Central memory CD8-positive, alpha-beta T cell (primary cell): ENCODE measurements around the gene DXO.
"Not testable (repeated sequence)": the region's sequence is repeated elsewhere in the genome, so short reads cannot be mapped to it uniquely, and the experiment has no call there.

Experiments used
- ATAC-seq: fragments of 150-1000 bp; cut with Tn5 transposase; replicated peaks from 2 replicates; pipeline ENCODE4 v1.10.0; 2022; ENCODE audit warnings: mild to moderate bottlenecking, moderate FRiP score, moderate number of reproducible peaks; ENCODE audit not compliant: poor library complexity, severe bottlenecking; ENCODE audit errors: extremely low read depth
- DNase-seq, 2 donors: peaks; one replicate each; pipeline ENCODE4 v3.0.0; 2021; ENCODE audit warnings: low spot score in 2 of 2
- H3K27ac Mint-ChIP-seq: one replicate; pipeline ENCODE4 v1.8.0; 2022; ENCODE audit warnings: low read depth, mild to moderate bottlenecking, moderate library complexity, mixed read lengths
- H3K27me3 Mint-ChIP-seq: one replicate; pipeline ENCODE4 v1.8.0; 2022; ENCODE audit warnings: mixed read lengths
- H3K36me3 Mint-ChIP-seq: one replicate; pipeline ENCODE4 v1.8.0; 2022; ENCODE audit warnings: mild to moderate bottlenecking, moderate library complexity, mixed read lengths; ENCODE audit not compliant: insufficient read depth
- H3K4me1 Mint-ChIP-seq: one replicate; pipeline ENCODE4 v1.8.0; 2022; ENCODE audit warnings: mixed read lengths
- H3K4me3 Mint-ChIP-seq: one replicate; pipeline ENCODE4 v1.8.0; 2022; ENCODE audit warnings: mild to moderate bottlenecking, moderate library complexity, mixed read lengths
- H3K9me3 Mint-ChIP-seq: one replicate; pipeline ENCODE4 v1.8.0; 2022; ENCODE audit warnings: mixed read lengths

The DXO gene

GRCh38 chr6:31947070-31947675, 24.8 kb downstream of the DXO start:
- no peaks in the 10 kb centered on the region for H3K4me1 Mint-ChIP-seq
- ATAC-seq, result no peak
- no peak for DNase-seq
- H3K27ac Mint-ChIP-seq, result peak overlapping the region; percentile 50
- peaks cover 35% of the 10 kb centered on the region for H3K27me3 Mint-ChIP-seq
- no peak overlapping the region for H3K4me3 Mint-ChIP-seq
- peaks cover 11% of the 10 kb centered on the region for H3K36me3 Mint-ChIP-seq
- no peaks in the 10 kb centered on the region for H3K9me3 Mint-ChIP-seq

GRCh38 chr6:31946370-31946885, 25.5 kb downstream of the DXO start:
- no peaks in the 10 kb centered on the region for H3K9me3 Mint-ChIP-seq
- no peaks in the 10 kb centered on the region for H3K4me1 Mint-ChIP-seq
- DNase-seq (no peak), ATAC-seq (no peak)
- H3K36me3 Mint-ChIP-seq, result peaks cover 11% of the 10 kb centered on the region
- H3K4me3 Mint-ChIP-seq, result no peak overlapping the region
- H3K27me3 Mint-ChIP-seq, result peaks cover 41% of the 10 kb centered on the region
- H3K27ac Mint-ChIP-seq, result peak overlapping the region; percentile 49

DNA sequence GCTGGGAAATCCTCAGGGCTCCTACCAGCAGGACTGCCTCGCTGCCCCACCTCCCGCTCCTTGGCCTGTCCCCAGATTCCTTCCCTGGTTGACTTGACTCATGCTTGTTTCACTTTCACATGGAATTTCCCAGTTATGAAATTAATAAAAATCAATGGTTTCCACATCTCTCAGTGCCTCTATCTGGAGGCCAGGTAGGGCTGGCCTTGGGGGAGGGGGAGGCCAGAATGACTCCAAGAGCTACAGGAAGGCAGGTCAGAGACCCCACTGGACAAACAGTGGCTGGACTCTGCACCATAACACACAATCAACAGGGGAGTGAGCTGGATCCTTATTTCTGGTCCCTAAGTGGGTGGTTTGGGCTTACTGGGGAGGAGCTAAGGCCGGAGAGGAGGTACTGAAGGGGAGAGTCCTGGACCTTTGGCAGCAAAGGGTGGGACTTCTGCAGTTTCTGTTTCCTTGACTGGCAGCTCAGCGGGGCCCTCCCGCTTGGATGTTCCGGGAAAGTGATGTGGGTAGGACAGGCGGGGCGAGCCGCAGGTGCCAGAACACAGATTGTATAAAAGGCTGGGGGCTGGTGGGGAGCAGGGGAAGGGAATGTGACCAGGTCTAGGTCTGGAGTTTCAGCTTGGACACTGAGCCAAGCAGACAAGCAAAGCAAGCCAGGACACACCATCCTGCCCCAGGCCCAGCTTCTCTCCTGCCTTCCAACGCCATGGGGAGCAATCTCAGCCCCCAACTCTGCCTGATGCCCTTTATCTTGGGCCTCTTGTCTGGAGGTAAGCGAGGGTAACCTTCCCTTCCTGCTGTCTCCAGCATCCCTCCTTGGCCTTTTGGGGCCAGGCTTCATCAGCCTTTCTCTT, 26.2 kb downstream of the DXO start, which contains the start of gene CFB:
Gene CFB (plus strand): TSS at position 589 of the 863 bp plus-strand sequence. CDS start 127 bp downstream, at position 716.
- Mint-ChIP-seq H3K27me3 (peaks cover 46% of the 10 kb centered on the region), H3K9me3 (no peaks in the 10 kb centered on the region)
- no peak for DNase-seq

DNA sequence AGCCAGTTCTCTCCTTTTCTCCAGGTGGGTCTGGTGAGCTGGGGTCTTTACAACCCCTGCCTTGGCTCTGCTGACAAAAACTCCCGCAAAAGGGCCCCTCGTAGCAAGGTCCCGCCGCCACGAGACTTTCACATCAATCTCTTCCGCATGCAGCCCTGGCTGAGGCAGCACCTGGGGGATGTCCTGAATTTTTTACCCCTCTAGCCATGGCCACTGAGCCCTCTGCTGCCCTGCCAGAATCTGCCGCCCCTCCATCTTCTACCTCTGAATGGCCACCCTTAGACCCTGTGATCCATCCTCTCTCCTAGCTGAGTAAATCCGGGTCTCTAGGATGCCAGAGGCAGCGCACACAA, 26.8 kb downstream of the DXO start:
- no peak for DNase-seq
- ATAC-seq, result no peak
- peaks cover 53% of the 10 kb centered on the region for H3K27me3 Mint-ChIP-seq
- H3K4me1 Mint-ChIP-seq, result no peaks in the 10 kb centered on the region
- H3K9me3 Mint-ChIP-seq, result no peaks in the 10 kb centered on the region
- H3K27ac Mint-ChIP-seq, result no peak overlapping the region
- H3K4me3 Mint-ChIP-seq, result no peak overlapping the region
- peaks cover 8% of the 10 kb centered on the region for H3K36me3 Mint-ChIP-seq

More for the DNA sequence above, 26.2 kb downstream of the DXO start, which contains the start of gene CFB:
- ATAC-seq, result no peak
- no peak within 1 kb of the TSS for H3K4me3 Mint-ChIP-seq
- no peaks in the 10 kb centered on the region for H3K4me1 Mint-ChIP-seq
- peaks cover 10% of the 10 kb centered on the region for H3K36me3 Mint-ChIP-seq
- H3K27ac Mint-ChIP-seq, result peak within 1 kb of the TSS; percentile 49

GRCh38 chr6:31943742-31944141, 28.2 kb downstream of the DXO start:
- Mint-ChIP-seq H3K9me3 (no peaks in the 10 kb centered on the region), H3K4me1 (no peaks in the 10 kb centered on the region)

GRCh38 chr6:31940256-31940664, 31.7 kb downstream of the DXO start:
- Mint-ChIP-seq H3K9me3 (no peaks in the 10 kb centered on the region), H3K4me3 (no peak overlapping the region), H3K27ac (no peak overlapping the region), H3K4me1 (no peaks in the 10 kb centered on the region), H3K36me3 (peaks cover 2% of the 10 kb centered on the region), H3K27me3 (peaks cover 46% of the 10 kb centered on the region)
- ATAC-seq, result no peak
- no peak for DNase-seq

More at GRCh38 chr6:31943742-31944141, 28.2 kb downstream of the DXO start:
- Mint-ChIP-seq H3K36me3 (peaks cover 2% of the 10 kb centered on the region), H3K27ac (no peak overlapping the region), H3K27me3 (peaks cover 53% of the 10 kb centered on the region), H3K4me3 (no peak overlapping the region)
- no peak for ATAC-seq
- DNase-seq, result no peak

DNA sequence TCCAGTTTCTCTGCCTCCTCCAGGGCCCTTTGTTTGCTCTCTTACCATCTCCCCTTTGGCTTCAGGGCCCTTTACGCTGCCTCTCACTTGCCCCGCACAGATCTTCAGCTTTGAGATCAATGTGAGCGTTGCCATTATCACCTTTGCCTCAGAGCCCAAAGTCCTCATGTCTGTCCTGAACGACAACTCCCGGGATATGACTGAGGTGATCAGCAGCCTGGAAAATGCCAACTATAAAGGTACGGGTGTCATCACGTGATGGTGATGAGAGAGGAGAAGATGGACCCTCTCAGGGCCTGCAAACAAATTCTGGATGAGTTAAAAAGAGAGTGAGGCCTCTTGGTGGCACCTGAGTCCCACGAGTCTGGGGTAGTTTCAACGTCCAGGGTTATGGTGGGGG, 36.1 kb downstream of the DXO start:
- ATAC-seq, result no peak
- H3K27me3 Mint-ChIP-seq, result peaks cover 22% of the 10 kb centered on the region

GRCh38 chr6:31935021-31935420, 36.9 kb downstream of the DXO start:
- no peak overlapping the region for H3K27ac Mint-ChIP-seq
- H3K27me3 Mint-ChIP-seq, result peaks cover 15% of the 10 kb centered on the region
- ATAC-seq (no peak), DNase-seq (no peak)
- no peaks in the 10 kb centered on the region for H3K4me1 Mint-ChIP-seq
- H3K4me3 Mint-ChIP-seq, result no peak overlapping the region
- H3K9me3 Mint-ChIP-seq, result no peaks in the 10 kb centered on the region
- H3K36me3 Mint-ChIP-seq, result no peaks in the 10 kb centered on the region

More for the DNA sequence above, 36.1 kb downstream of the DXO start:
- H3K9me3 Mint-ChIP-seq, result no peaks in the 10 kb centered on the region
- DNase-seq, result no peak
- H3K36me3 Mint-ChIP-seq, result no peaks in the 10 kb centered on the region
- no peak overlapping the region for H3K27ac Mint-ChIP-seq
- H3K4me3 Mint-ChIP-seq, result no peak overlapping the region
- no peaks in the 10 kb centered on the region for H3K4me1 Mint-ChIP-seq

GRCh38 chr6:31933537-31933936, 38.4 kb downstream of the DXO start:
- no peaks in the 10 kb centered on the region for H3K4me1 Mint-ChIP-seq
- H3K27ac Mint-ChIP-seq, result no peak overlapping the region
- no peaks in the 10 kb centered on the region for H3K9me3 Mint-ChIP-seq

DNA sequence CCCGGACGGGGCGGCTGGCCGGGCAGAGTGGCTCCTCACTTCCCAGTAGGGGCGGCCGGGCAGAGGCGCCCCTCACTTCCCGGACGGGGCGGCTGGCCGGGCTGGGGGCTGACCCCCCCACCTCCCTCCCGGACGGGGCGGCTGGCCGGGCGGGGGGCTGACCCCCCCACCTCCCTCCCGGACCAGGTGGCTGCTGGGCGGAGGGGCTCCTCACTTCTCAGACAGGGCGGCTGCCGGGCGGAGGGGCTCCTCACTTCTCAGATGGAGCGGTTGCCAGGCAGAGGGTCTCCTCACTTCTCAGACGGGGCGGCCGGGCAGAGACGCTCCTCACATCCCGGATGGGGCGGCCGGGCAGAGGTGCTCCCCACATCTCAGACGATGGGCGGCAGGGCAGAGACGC, 39.8 kb downstream of the DXO start:
- not testable (repeated sequence) for H3K27ac Mint-ChIP-seq, ATAC-seq, H3K9me3 Mint-ChIP-seq, H3K4me3 Mint-ChIP-seq, DNase-seq, H3K4me1 Mint-ChIP-seq, H3K36me3 Mint-ChIP-seq
- H3K27me3 Mint-ChIP-seq, result peaks cover 15% of the 10 kb centered on the region

More at GRCh38 chr6:31933537-31933936, 38.4 kb downstream of the DXO start:
- no peak for ATAC-seq
- H3K4me3 Mint-ChIP-seq, result no peak overlapping the region
- peaks cover 15% of the 10 kb centered on the region for H3K27me3 Mint-ChIP-seq
- no peaks in the 10 kb centered on the region for H3K36me3 Mint-ChIP-seq
- DNase-seq, result no peak

DNA sequence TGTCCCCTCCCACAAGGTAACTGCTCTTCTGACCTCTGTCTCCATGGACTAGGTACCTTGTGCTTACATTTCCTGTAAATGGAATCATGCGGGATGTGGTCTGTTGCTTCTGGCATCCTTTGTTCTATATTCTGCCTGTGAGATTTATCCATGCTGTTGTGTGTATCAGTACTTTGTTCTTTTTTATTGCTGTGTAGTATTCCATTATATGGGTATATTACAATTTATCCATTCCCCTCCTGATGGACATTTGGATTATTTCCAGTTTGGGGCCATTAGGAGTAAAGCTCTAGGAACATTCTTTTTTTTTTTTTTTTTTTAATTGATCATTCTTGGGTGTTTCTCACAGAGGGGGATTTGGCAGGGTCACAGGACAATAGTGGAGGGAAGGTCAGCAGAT, 41.0 kb downstream of the DXO start:
- ATAC-seq (no peak), DNase-seq (no peak)
- Mint-ChIP-seq H3K27ac (no peak overlapping the region), H3K36me3 (no peaks in the 10 kb centered on the region), H3K27me3 (peaks cover 15% of the 10 kb centered on the region), H3K4me3 (no peak overlapping the region), H3K4me1 (no peaks in the 10 kb centered on the region), H3K9me3 (no peaks in the 10 kb centered on the region)

- H3K4me3 Mint-ChIP-seq, result no peak overlapping the region
- H3K27ac Mint-ChIP-seq, result no peak overlapping the region
- peaks cover 9% of the 10 kb centered on the region for H3K27me3 Mint-ChIP-seq
- H3K9me3 Mint-ChIP-seq, result no peaks in the 10 kb centered on the region
- no peaks in the 10 kb centered on the region for H3K36me3 Mint-ChIP-seq
- no peaks in the 10 kb centered on the region for H3K4me1 Mint-ChIP-seq
- no peak for ATAC-seq
- DNase-seq, result no peak
These were observed 43.3 kb downstream of the DXO start for GRCh38 chr6:31928672-31928939.
